ENCODE data around the gene PIK3C3. TPM values are rescaled to one million over a fixed set of nuclear protein-coding genes. Genes with fewer than 3 reads are reported as not detected.

The PIK3C3 gene
- total RNA-seq, 1 donor from 2014 or later: 65.3 TPM

DNA sequence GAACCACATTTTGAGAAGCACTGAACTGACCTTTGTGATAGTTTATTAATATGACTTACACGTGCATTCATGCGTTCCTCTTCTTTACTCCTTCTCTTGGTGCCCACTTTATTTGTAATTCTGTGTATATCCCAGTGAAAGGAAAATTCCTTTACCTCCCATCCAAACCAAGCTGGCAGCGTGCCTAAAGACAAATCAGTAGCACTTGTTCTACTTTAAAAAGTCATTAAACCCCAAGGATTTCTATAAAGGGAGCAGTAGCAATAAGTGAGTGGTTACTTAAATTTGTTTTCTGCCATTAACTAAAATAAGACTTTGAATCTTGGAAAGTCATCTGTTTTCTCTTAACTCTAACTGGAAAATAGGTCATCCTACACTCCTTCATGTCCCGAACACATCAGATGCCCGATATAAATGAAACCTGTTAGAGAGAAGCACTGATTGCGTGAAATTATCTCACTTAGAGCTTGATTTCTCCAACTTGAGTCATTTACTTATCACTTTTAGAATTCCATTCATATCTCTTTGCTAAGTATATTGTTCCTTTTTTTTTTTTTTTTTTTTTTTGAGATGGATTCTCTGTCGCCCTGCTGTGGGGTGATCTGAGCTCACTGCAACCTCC, 10.7 kb downstream of the PIK3C3 start:
- H3K4me1 Mint-ChIP-seq: peaks cover 5% of the 10 kb centered on the region
- no peak overlapping the region for H3K27ac Mint-ChIP-seq
- CTCF ChIA-PET: no interaction called here
- ATAC-seq (ENCODE audit: low read depth) (no peak), DNase-seq (no peak)
- H3K27me3 Mint-ChIP-seq: no peaks in the 10 kb centered on the region
- intact Hi-C loops (cut with micrococcal nuclease): no loop called here
- TF ChIP-seq CTCF (IDR thresholded peaks at IDR 0.05): no peak
- no peaks in the 10 kb centered on the region for H3K9me3 Mint-ChIP-seq
- peaks cover 70% of the 10 kb centered on the region for H3K36me3 Mint-ChIP-seq (ENCODE audit: low read depth)
- H3K4me3 Mint-ChIP-seq: no peak overlapping the region
- POLR2A ChIA-PET: no interaction called here

DNA sequence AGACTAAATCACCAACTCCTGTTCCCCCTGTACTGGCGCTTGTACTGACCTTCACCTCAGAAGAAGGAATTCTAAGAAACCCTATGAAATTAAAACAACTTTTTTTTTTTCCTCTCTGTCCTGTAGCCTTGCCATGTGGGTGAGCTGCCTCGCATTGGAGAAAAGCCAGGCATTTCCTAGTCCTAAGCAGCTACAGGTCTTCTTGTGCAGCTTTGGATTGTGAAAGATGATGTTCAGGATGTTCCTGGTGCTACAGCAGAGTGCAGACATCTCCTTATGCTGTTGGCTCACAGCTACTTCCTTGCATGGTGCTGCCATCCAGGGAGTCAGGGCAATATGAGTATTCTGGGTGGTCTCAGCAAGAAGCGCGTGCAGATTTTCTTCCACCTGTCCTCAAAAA, 11.9 kb downstream of the PIK3C3 start:
- Mint-ChIP-seq H3K4me1 (peaks cover 5% of the 10 kb centered on the region), H3K27me3 (no peaks in the 10 kb centered on the region), H3K27ac (no peak overlapping the region), H3K9me3 (no peaks in the 10 kb centered on the region), H3K36me3 (ENCODE audit: low read depth) (peaks cover 67% of the 10 kb centered on the region), H3K4me3 (no peak overlapping the region)
- ChIA-PET POLR2A (no interaction called here), CTCF (interaction anchor here (1.2 kb wide), 1 partner anchor 86 kb away, joined by 3 read pairs; no protein-coding TSS in a partner anchor)
- TF ChIP-seq CTCF (IDR thresholded peaks at IDR 0.05): no peak
- DNase-seq (no peak), ATAC-seq (ENCODE audit: low read depth) (no peak)
- intact Hi-C loops (cut with micrococcal nuclease): no loop called here

- ChIA-PET POLR2A (no interaction called here), CTCF (no interaction called here)
- H3K4me3 Mint-ChIP-seq: no peak overlapping the region
- H3K36me3 Mint-ChIP-seq (ENCODE audit: low read depth): peaks cover 67% of the 10 kb centered on the region
- intact Hi-C loops (cut with micrococcal nuclease): no loop called here
- H3K4me1 Mint-ChIP-seq: peaks cover 12% of the 10 kb centered on the region
- no peaks in the 10 kb centered on the region for H3K27me3 Mint-ChIP-seq
- H3K27ac Mint-ChIP-seq: no peak overlapping the region
- ATAC-seq (ENCODE audit: low read depth) (no peak), DNase-seq (no peak)
- no peak for TF ChIP-seq CTCF (IDR thresholded peaks at IDR 0.05)
- H3K9me3 Mint-ChIP-seq: no peaks in the 10 kb centered on the region
Observed at GRCh38 chr18:41967680-41968079, 12.6 kb downstream of the PIK3C3 start.

GRCh38 chr18:41969881-41970280, 14.8 kb downstream of the PIK3C3 start:
- Mint-ChIP-seq H3K27me3 (no peaks in the 10 kb centered on the region), H3K27ac (no peak overlapping the region), H3K36me3 (ENCODE audit: low read depth) (peaks cover 58% of the 10 kb centered on the region), H3K4me1 (peaks cover 9% of the 10 kb centered on the region), H3K4me3 (no peak overlapping the region), H3K9me3 (no peaks in the 10 kb centered on the region)
- no peak for ATAC-seq (ENCODE audit: low read depth)
- CTCF ChIA-PET: interaction anchor here (1.0 kb wide), 1 partner anchor 83 kb away, joined by 4 read pairs; no protein-coding TSS in a partner anchor
- POLR2A ChIA-PET: no interaction called here
- DNase-seq: no peak
- intact Hi-C loops (cut with micrococcal nuclease): no loop called here
- no peak for TF ChIP-seq CTCF (IDR thresholded peaks at IDR 0.05)

DNA sequence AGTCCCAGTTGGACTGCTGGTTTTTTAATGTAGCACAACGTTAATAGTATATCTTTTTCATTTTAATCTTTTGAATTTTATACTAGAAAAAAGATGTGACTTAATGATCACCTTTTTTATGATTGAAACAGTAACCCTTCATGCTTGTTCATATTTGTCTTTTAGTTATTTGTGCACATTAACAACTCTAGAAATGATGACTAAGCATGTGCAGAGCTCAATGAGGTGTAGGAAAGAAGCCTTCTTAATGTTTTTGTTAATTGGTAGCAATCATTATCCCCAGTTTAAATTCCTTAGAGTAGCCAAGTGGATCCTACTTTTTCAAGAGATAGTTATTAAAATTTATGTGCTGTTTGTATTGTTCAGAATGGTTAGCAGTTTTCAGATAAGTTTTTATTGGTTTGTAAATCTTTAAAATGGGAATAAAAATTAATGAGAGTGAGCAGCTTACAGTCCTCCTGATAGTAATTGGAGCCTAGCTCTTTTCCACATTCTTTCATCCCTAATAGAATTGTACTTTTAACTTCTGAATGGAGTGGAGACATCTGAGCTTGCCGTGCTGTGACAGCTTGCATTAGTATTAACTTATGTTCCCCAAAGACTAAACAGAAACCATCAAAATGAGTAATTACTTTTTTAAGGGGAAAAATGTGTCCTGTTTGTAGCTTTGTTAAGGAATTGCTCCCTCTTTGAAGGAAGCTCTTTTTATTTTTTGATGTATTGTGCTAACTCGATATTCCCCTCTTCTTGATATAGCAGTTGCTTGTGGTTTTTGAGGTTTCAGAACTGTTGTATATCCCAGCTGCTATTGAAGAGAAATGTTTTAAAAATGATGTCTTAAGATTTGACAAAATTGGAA, 17.3 kb downstream of the PIK3C3 start:
- intact Hi-C loops (cut with micrococcal nuclease): no loop called here
- Mint-ChIP-seq H3K36me3 (ENCODE audit: low read depth) (peaks cover 55% of the 10 kb centered on the region), H3K27ac (no peak overlapping the region), H3K4me3 (no peak overlapping the region), H3K4me1 (peaks cover 9% of the 10 kb centered on the region), H3K27me3 (no peaks in the 10 kb centered on the region), H3K9me3 (no peaks in the 10 kb centered on the region)
- ChIA-PET CTCF (interaction anchor here (1.1 to 2.1 kb wide), 3 partner anchors 18 to 81 kb away, joined by 3 to 7 read pairs (median 3); partner anchors contain the start of gene PIK3C3), POLR2A (no interaction called here)
- DNase-seq: no peak
- no peak for TF ChIP-seq CTCF (IDR thresholded peaks at IDR 0.05)
- no peak for ATAC-seq (ENCODE audit: low read depth)
